ENCODE data around the gene BMP8A.
"Not testable (repeated sequence)": the region's sequence is repeated elsewhere in the genome, so short reads cannot be mapped to it uniquely, and the experiment has no call there.

The BMP8A gene

DNA sequence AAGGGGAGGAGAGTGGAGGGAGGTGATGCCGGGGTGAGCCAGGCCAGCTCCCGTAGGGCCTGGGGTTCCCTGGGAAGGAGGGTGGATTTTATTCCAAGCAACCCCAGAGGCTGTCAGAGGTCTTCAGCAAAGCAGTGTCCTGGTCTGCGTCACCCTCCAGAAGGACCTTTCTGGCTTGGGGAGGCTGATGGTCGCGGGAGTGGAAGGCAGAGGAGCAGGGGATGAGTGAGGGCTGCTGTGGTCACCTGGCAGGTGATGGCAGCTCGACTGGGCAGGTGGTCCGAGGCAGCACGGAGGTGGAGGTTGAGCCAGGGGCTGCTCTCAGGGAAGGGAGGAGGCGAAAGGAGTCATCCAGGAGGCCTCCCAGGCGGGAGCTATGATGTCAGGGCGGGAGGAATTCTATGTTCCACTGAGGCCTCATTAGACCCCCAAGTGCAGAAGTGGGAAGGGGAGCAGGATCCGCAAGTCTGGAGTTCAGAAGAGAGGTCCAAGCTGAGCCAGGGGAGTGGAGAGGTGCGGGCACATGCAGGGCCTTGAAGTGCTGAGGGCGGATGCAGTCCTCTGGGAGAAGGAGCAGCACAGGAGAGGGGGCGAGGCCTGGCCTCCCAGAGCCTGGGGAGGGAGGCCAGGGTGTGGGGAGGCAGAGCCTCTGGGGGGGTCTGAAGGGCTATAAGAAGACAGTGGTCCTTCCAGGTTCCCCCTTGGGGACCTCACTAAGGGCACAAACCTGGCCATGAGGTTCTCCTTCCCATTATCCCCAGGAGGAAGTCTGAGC is 33.3 kb downstream of the BMP8A start:
- Histone ChIP-seq H3K9ac (ENCODE audit: low read depth, low read length) (no peak overlapping the region), H3K9me3 (ENCODE audit: control insufficient read depth, insufficient read depth, low read length) (no peaks in the 10 kb centered on the region), H3K36me3 (ENCODE audit: insufficient read depth, low read length) (no peaks in the 10 kb centered on the region), H3K4me1 (ENCODE audit: insufficient read depth, low read length) (no peaks in the 10 kb centered on the region)

DNA sequence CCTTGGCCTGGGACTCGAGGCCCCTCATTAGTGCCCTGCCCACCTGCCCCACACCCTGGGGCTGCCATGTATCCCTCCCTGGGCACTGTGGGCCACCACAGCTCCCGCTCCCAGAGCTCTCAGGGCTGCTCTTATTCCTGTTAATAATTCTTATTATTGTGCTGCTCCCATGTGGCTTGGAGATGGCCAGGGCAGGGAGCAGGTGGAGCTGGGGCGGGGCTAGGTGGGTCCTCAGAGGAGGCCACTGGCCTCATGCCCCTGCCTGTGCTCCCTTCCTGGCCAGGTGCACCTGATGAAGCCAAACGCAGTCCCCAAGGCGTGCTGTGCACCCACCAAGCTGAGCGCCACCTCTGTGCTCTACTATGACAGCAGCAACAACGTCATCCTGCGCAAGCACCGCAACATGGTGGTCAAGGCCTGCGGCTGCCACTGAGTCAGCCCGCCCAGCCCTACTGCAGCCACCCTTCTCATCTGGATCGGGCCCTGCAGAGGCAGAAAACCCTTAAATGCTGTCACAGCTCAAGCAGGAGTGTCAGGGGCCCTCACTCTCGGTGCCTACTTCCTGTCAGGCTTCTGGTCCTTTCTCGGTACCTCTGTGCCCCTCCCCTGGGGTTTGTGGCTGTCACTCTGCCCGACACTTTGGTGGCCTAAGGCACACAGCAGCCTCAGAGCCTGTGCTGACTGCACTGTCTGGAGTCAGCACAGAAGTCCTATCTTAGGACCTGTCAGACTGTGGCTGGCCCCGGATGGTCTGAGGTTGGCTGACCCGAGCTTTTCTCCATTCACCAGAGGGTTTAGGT is 34.1 kb downstream of the BMP8A start:
- no peak overlapping the region for H3K9ac ChIP-seq (ENCODE audit: low read depth, low read length)
- H3K4me1 ChIP-seq (ENCODE audit: insufficient read depth, low read length) = no peaks in the 10 kb centered on the region
- H3K36me3 ChIP-seq (ENCODE audit: insufficient read depth, low read length) = no peaks in the 10 kb centered on the region
- H3K9me3 ChIP-seq (ENCODE audit: control insufficient read depth, insufficient read depth, low read length) = no peaks in the 10 kb centered on the region

DNA sequence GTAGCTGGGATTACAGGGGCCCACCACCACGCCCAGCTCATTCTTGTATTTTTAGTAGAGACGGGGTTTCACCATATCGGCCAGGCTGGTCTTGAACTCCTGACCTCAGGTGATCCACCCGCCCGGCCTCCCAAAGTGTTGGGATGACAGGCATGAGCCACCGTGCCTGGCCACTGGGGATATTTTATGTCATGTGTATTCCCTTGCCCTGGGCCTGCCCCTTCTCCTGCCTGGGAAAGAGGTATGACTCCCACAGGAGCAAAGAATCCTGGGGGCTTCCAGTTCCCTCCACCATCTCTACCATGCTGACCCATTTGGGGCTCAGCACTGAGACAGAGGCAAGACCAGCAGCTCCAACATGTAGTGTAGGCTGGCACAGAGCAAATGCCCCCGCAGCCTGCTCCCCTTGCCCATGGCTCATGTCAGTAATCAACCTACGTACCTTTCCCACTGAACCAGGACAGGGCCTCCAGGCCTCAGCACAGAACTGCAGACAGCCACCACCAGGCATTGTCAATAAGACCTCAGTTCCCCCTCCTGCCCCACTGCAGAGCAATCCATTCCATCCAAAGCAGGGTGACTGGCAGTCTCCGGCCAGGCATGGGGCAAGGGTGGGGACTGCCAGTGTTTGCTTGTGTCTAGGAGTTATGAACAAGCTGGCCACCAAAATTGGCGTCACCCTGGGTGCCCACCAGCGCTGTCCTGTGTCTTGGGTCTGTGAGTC is 35.2 kb downstream of the BMP8A start:
- Histone ChIP-seq H3K9ac (ENCODE audit: low read depth, low read length) (no peak overlapping the region), H3K9me3 (ENCODE audit: control insufficient read depth, insufficient read depth, low read length) (no peaks in the 10 kb centered on the region), H3K36me3 (ENCODE audit: insufficient read depth, low read length) (no peaks in the 10 kb centered on the region), H3K4me1 (ENCODE audit: insufficient read depth, low read length) (no peaks in the 10 kb centered on the region)

DNA sequence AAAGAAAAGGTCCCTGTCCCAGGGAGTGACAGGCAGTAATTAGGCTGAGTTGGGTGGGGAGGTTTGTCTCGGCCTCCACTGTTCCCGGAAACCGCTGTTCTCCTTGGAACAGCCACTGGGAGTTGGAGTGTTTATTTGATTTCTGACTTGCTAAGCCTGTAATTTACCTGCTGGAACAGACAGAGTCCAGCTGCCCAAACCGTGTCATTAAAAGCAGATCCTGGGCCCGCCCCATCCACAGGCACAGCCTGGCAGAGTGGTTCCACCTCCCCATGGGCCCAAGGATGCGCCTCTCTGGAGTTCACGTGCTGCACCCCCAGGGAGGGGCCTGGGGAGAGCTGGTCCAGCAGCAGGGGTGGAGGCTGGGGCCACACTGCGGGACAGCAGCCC is 35.7 kb downstream of the BMP8A start:
- H3K4me1 ChIP-seq (ENCODE audit: insufficient read depth, low read length); H3K9ac ChIP-seq (ENCODE audit: low read depth, low read length); H3K36me3 ChIP-seq (ENCODE audit: insufficient read depth, low read length); H3K9me3 ChIP-seq (ENCODE audit: control insufficient read depth, insufficient read depth, low read length): not testable (repeated sequence)

DNA sequence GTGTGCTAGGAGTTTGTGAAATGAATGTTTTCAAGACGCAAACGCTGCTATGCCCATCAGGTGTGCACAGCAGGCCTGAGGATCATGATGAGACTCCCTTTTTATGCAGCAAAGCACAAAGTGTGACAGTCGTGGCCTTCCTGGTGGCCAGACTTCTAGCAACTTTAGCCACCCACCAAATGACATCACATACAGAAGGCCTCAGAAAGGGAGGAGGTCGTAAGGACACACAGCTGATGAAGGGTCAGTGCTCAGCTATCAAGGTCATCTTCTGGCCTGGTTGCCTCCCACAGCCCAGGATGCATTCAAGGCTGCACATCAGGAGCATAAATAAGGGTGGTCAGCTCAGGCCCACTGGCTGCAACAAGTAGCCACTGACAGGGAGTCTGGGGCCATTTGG is 36.6 kb downstream of the BMP8A start:
- no peaks in the 10 kb centered on the region for H3K9me3 ChIP-seq (ENCODE audit: control insufficient read depth, insufficient read depth, low read length)
- H3K4me1 ChIP-seq (ENCODE audit: insufficient read depth, low read length) = no peaks in the 10 kb centered on the region
- H3K36me3 ChIP-seq (ENCODE audit: insufficient read depth, low read length) = no peaks in the 10 kb centered on the region; the same call in 1 of the 2 replicates
- no peak overlapping the region for H3K9ac ChIP-seq (ENCODE audit: low read depth, low read length)

DNA sequence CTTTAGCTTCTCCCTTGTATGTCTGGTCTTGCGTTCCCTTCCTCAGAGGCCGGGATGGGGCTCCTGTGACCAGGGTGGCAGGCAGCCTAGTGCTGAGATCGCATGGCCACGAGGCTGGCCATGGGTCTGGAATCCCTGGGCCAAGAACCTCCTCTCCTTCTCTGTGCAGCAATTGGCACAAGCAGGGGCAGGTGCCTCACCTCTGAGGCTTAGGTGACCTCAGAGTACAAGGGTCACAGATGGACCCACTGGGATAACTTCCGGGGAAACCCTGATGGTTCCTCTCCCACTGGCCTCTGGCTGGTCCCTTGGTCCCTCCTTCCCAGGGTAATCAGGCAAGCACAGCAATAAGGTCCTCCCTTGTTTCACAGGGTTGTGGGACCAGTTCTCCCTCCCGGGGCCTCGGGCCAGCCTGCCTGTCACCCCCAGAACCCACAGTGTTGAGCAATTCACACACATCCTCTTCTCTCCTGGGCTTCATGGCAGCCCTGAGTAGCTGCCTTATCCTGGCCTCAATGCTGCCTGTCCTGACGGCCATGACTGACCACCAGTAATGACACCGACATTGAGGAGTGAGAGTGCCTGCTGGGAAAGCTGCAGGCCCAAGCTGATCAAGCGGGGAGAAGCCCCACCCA is 38.6 kb downstream of the BMP8A start:
- H3K36me3 ChIP-seq (ENCODE audit: insufficient read depth, low read length) = no peaks in the 10 kb centered on the region; the same call in 1 of the 2 replicates
- H3K4me1 ChIP-seq (ENCODE audit: insufficient read depth, low read length) = no peaks in the 10 kb centered on the region
- H3K9ac ChIP-seq (ENCODE audit: low read depth, low read length) = no peak overlapping the region
- H3K9me3 ChIP-seq (ENCODE audit: control insufficient read depth, insufficient read depth, low read length) = no peaks in the 10 kb centered on the region

DNA sequence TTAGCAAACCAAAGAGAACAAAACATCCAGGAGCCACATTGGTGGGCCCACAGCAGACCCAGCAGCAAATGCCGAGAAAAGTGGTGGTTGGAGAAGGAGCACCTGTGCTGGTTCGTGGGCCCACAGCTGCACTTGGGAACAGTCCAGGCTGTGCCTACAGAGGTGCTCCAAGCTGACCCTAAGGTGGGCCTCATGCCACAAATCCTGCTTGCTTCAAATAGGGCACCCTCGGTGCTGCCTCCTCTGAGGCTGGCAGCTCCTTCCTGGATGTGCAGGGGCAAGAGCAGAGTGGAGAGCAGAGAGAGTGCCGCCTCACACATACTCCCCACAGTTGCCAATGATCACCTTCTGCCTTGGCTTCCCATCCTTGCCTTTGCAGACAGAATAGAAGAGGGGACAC is 40.1 kb downstream of the BMP8A start:
- H3K36me3 ChIP-seq (ENCODE audit: insufficient read depth, low read length) = no peaks in the 10 kb centered on the region; the same call in 1 of the 2 replicates

DNA sequence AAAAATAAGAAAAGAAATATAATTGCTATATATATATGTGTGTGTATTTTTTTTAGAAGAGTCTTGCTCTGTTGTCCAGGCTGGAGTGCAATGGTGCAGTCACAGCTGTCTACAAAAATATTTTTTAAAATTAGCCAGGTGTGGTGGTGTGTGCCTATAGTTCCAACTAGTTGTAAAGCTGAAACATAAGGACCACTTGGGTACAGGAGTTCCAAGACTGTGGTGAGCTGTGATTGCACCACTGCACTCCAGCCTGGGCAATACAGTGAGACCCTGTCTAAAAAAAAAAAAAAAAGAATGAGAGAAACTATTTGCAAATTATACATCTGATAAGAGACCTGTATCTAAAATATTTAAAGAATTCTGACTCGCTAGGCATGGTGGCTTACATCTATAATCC is 42.0 kb downstream of the BMP8A start:
- H3K4me1 ChIP-seq (ENCODE audit: insufficient read depth, low read length) = no peaks in the 10 kb centered on the region
- H3K36me3 ChIP-seq (ENCODE audit: insufficient read depth, low read length) = no peaks in the 10 kb centered on the region; the same call in 1 of the 2 replicates
- H3K9me3 ChIP-seq (ENCODE audit: control insufficient read depth, insufficient read depth, low read length) = no peaks in the 10 kb centered on the region
- H3K9ac ChIP-seq (ENCODE audit: low read depth, low read length) = no peak overlapping the region

More for the DNA sequence above, 40.1 kb downstream of the BMP8A start:
- H3K9ac ChIP-seq (ENCODE audit: low read depth, low read length) = no peak overlapping the region
- H3K4me1 ChIP-seq (ENCODE audit: insufficient read depth, low read length) = no peaks in the 10 kb centered on the region
- no peaks in the 10 kb centered on the region for H3K9me3 ChIP-seq (ENCODE audit: control insufficient read depth, insufficient read depth, low read length)

DNA sequence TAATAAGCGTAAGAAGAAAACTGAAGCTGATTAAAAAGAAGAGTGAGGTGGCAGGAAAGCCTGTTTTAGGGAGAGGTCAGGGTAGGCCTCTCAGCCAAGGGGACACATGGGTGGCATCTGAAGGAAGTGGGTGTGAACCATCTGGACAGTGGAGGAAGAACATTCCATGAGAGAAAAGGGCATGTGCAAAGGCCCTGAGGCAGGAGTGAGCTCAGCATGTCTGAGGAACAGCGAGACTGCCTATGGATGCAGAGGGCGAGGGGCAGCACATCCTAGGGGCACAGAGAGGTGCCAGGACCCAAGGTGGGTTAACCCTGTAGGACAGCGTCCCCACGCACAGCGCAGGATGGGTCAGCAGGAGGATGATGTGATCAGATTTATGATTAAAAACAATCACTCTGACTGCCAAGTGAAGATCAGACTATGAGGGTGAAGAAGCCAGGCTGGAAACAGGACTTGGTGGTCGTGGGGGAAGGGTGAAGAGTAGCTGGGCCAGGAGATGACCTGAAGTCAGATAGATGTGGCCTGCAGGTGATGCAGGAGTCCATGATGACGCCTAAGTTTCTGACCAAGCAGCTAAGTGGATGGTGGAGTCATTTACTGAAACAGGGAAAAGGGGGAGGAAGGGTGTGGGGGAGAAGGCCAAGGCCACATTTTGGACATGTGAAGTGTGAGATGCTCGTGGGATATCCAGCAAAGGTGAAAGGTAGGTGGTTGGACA is 47.3 kb downstream of the BMP8A start:
- H3K4me1 ChIP-seq (ENCODE audit: insufficient read depth, low read length) = no peaks in the 10 kb centered on the region
- H3K9me3 ChIP-seq (ENCODE audit: control insufficient read depth, insufficient read depth, low read length) = no peaks in the 10 kb centered on the region
- no peak overlapping the region for H3K9ac ChIP-seq (ENCODE audit: low read depth, low read length)
- no peaks in the 10 kb centered on the region for H3K36me3 ChIP-seq (ENCODE audit: insufficient read depth, low read length)

DNA sequence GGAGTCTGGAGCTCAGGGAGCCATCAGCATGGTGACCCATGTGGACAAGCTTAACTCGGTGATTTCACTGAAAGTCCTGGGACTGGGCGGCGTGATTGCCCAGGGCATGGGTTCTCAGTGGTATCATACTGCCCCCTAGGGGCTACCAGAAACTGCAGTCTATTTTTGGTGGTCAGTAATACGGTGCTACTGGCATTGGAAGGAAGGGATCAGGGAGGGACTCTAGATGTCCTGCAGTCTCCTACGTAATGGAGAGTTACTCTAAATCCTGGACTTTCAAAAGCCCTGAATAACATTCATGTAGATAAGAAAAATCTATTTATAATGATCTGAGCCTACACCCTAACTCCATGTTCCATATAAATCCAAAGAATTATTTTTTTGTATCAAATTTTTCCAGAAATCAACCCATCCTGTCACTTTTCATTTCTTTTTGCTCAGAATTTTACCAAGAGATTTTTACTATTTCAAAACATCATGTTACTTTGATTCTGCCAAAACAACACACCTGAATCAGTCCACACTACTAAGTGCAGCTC is 47.9 kb downstream of the BMP8A start:
- H3K4me1 ChIP-seq (ENCODE audit: insufficient read depth, low read length) = no peaks in the 10 kb centered on the region
- no peaks in the 10 kb centered on the region for H3K36me3 ChIP-seq (ENCODE audit: insufficient read depth, low read length)
- H3K9ac ChIP-seq (ENCODE audit: low read depth, low read length) = no peak overlapping the region
- no peaks in the 10 kb centered on the region for H3K9me3 ChIP-seq (ENCODE audit: control insufficient read depth, insufficient read depth, low read length)

DNA sequence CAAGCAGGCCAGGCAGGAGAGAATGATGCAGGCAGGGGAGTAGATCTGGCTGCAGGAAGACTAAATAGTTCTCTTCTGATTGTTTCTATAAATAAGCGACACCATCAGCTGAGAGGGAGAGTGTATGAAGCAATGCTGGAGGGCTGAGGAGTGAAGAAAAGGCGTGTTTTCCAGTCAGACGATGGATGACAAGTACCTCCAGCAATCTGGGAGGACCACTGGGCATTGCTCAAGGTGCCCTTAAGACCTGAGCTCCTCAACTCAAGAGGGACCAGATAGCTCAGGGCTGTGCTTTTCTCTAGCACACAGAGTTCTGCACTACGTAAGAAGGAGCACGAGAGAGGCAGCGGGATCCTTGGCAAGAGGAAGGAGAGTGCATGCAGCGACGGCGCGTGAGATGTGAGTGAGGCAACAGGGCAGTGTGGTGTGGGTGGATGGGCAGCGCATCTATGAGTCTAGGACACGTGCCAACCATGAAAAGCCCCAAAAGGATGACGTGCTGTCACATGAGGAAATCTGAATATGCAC is 49.1 kb downstream of the BMP8A start:
- Histone ChIP-seq H3K4me1 (ENCODE audit: insufficient read depth, low read length) (no peaks in the 10 kb centered on the region), H3K9ac (ENCODE audit: low read depth, low read length) (no peak overlapping the region), H3K36me3 (ENCODE audit: insufficient read depth, low read length) (no peaks in the 10 kb centered on the region), H3K9me3 (ENCODE audit: control insufficient read depth, insufficient read depth, low read length) (no peaks in the 10 kb centered on the region)

DNA sequence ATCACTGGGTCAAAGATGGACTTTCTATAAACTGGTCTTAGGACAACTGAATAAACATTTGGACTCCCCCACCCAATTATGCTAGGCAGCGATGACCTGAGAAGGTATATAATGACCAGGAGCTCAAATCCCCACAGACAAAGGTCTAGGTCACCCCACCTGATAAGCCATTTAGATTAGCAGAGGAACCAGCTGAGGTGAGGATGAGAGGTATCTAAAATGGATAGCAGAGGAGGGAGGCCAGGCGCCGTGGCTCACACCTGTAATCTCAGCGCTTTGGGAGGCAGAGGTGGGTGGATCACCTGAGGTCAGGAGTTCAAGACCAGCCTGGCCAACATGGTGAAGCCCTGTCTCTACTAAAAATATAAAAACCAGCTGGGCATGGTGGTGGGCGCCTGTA is 51.5 kb downstream of the BMP8A start:
- Histone ChIP-seq H3K9ac (ENCODE audit: low read depth, low read length) (no peak overlapping the region), H3K9me3 (ENCODE audit: control insufficient read depth, insufficient read depth, low read length) (no peaks in the 10 kb centered on the region), H3K4me1 (ENCODE audit: insufficient read depth, low read length) (no peaks in the 10 kb centered on the region), H3K36me3 (ENCODE audit: insufficient read depth, low read length) (no peaks in the 10 kb centered on the region; the same call in 1 of the 2 replicates)

DNA sequence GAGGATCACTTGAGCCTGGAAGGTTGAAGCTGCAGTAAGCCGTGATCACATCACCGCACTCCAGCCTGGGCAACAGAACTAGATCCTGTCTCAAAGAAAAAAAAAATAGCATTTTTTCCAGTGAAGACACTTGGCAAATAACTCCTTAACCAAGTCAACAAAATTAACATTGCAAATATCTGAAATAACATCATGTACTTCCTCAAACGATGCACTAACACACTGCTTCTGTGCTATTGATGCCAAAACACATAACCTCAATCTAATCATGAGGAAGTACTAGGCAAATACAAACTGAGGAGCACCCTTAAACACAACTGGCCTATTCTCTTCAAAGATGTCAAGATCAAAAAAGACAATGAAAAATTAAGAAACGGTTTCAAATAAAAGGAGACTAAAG is 52.9 kb downstream of the BMP8A start:
- Histone ChIP-seq H3K9ac (ENCODE audit: low read depth, low read length) (no peak overlapping the region), H3K4me1 (ENCODE audit: insufficient read depth, low read length) (no peaks in the 10 kb centered on the region), H3K36me3 (ENCODE audit: insufficient read depth, low read length) (no peaks in the 10 kb centered on the region; the same call in 1 of the 2 replicates), H3K9me3 (ENCODE audit: control insufficient read depth, insufficient read depth, low read length) (no peaks in the 10 kb centered on the region)

Data from ES-I3 (cell line).